ENCODE measurements around the gene VSNL1.
A peak's percentile ranks its signal among the peaks of the same experiment; 100 is the strongest.

VSNL1 gene

GRCh38 chr2:17538844-17539554, 1.5 kb upstream of the VSNL1 start:
- H3K4me3 ChIP-seq (ENCODE audit: low read depth, low read length) = peak overlapping the region; percentile 49
- H3K36me3 ChIP-seq (ENCODE audit: control insufficient read depth in 2 of 2, insufficient read depth in 1 of 2, low read length in 2 of 2) = no peaks in the 10 kb centered on the region
- H3K27ac ChIP-seq (ENCODE audit: extremely low read depth, low read depth, low read length) = peak overlapping the region; percentile 52
- no peaks in the 10 kb centered on the region for H3K9me3 ChIP-seq (ENCODE audit: control insufficient read depth, insufficient read depth, low read depth, low read length)
- CTCF ChIA-PET = interaction anchor here (1.8 kb wide), 1 partner anchor 107 kb away, joined by 6 read pairs; no protein-coding TSS in a partner anchor
- peaks cover 4% of the 10 kb centered on the region; the same call in 1 of the 2 replicates for H3K4me1 ChIP-seq (ENCODE audit: control insufficient read depth, insufficient read depth, low read length)
- POLR2A ChIA-PET = no interaction called here
- TF ChIP-seq ZNF76 (tag by site-specific recombination; IDR thresholded peaks at IDR 0.05; ENCODE audit: borderline replicate concordance, low read depth) (peak; percentile 55; the same call in 1 of the 2 replicates), SP7 (tag by site-specific recombination; IDR thresholded peaks at IDR 0.05) (0 out of 2 replicates have a peak, but pooled peaks have one; percentile 29), ZFP69B (tag by site-specific recombination; IDR thresholded peaks at IDR 0.05) (0 out of 2 replicates have a peak, but pooled peaks have one; percentile 15), ZNF600 (tag by site-specific recombination; IDR thresholded peaks at IDR 0.05) (peak; percentile 52; the same call in 1 of the 2 replicates), SP2 (tag by site-specific recombination; IDR thresholded peaks at IDR 0.05) (peak; percentile 68), ZSCAN30 (tag by site-specific recombination; IDR thresholded peaks at IDR 0.05) (peak; percentile 53; the same call in 1 of the 2 replicates), KLF17 (tag by site-specific recombination; IDR thresholded peaks at IDR 0.05) (0 out of 2 replicates have a peak, but pooled peaks have one; percentile 19), BCL11A (tag by site-specific recombination; IDR thresholded peaks at IDR 0.05; ENCODE audit: low read depth) (no peak), PRDM1 (tag by site-specific recombination; IDR thresholded peaks at IDR 0.05) (no peak), GLIS1 (tag by site-specific recombination; IDR thresholded peaks at IDR 0.05) (peak; percentile 35; the same call in 1 of the 2 replicates), GLIS2 (tag by site-specific recombination; IDR thresholded peaks at IDR 0.05) (peak; percentile 58; the same call in 1 of the 2 replicates), ZNF585B (tag by site-specific recombination; IDR thresholded peaks at IDR 0.05) (0 out of 2 replicates have a peak, but pooled peaks have one; percentile 4), ZBTB17 (tag by site-specific recombination; IDR thresholded peaks at IDR 0.05) (peak; percentile 94), ZNF596 (tag by site-specific recombination; IDR thresholded peaks at IDR 0.05) (0 out of 2 replicates have a peak, but pooled peaks have one; percentile 3), ZBTB8A (tag by site-specific recombination; IDR thresholded peaks at IDR 0.05) (peak; percentile 97), ZNF2 (tag by site-specific recombination; IDR thresholded peaks at IDR 0.05) (no peak), ZSCAN23 (tag by site-specific recombination; IDR thresholded peaks at IDR 0.05) (no peak), IKZF3 (tag by site-specific recombination; IDR thresholded peaks at IDR 0.05) (peak; percentile 72), ZNF747 (tag by site-specific recombination; IDR thresholded peaks at IDR 0.05) (no peak), ZBTB20 (tag by site-specific recombination; IDR thresholded peaks at IDR 0.05) (peak; percentile 96), ZBTB6 (tag by site-specific recombination; IDR thresholded peaks at IDR 0.05) (peak; percentile 70; the same call in 1 of the 2 replicates), ZNF404 (tag by site-specific recombination; IDR thresholded peaks at IDR 0.05) (no peak), OSR2 (tag by site-specific recombination; IDR thresholded peaks at IDR 0.05) (peak; percentile 67), ZBTB26 (tag by site-specific recombination; optimal IDR thresholded peaks at IDR 0.05) (peak; percentile 92), PATZ1 (tag by site-specific recombination; IDR thresholded peaks at IDR 0.05) (peak; percentile 86), ZNF660 (tag by site-specific recombination; IDR thresholded peaks at IDR 0.05) (peak; percentile 36; the same call in 1 of the 2 replicates), KLF16 (tag by site-specific recombination; IDR thresholded peaks at IDR 0.05) (0 out of 2 replicates have a peak, but pooled peaks have one; percentile 32), ZIC2 (tag by site-specific recombination; IDR thresholded peaks at IDR 0.05) (peak; percentile 62), ZBTB44 (tag by site-specific recombination; IDR thresholded peaks at IDR 0.05) (peak; percentile 49; the same call in 1 of the 2 replicates), ZNF341 (tag by site-specific recombination; IDR thresholded peaks at IDR 0.05; ENCODE audit: low read depth) (peak; percentile 92), ZNF768 (tag by site-specific recombination; IDR thresholded peaks at IDR 0.05) (no peak), ZNF561 (tag by site-specific recombination; IDR thresholded peaks at IDR 0.05; ENCODE audit: borderline replicate concordance) (0 out of 2 replicates have a peak, but pooled peaks have one; percentile 69)

Data from HEK293 (cell line).